Left ventricle myocardium inferior (tissue), 1 donor: ENCODE data around the gene CYP19A1. TPM values are rescaled to one million over a fixed set of nuclear protein-coding genes. Genes with fewer than 3 reads are reported as not detected.

Experiments used
- DNase-seq: peaks from one replicate; pipeline ENCODE4 v3.0.0-alpha.2; 2020
- H3K27ac ChIP-seq: fragments of 200-600 bp; replicated peaks from 2 replicates; pipeline ENCODE4 v1.8.0; 2021
- H3K27me3 ChIP-seq: fragments of 200-600 bp; 2 replicates; pipeline ENCODE4 v1.8.0; 2021; ENCODE audit warnings: low read depth
- H3K36me3 ChIP-seq: fragments of 200-600 bp; 2 replicates; pipeline ENCODE4 v1.8.0; 2021
- H3K4me1 ChIP-seq: fragments of 200-600 bp; 2 replicates; pipeline ENCODE4 v1.8.0; 2021
- H3K4me3 ChIP-seq: fragments of 200-600 bp; 2 replicates; pipeline ENCODE4 v1.8.0; 2021; ENCODE audit warnings: mild to moderate bottlenecking, moderate library complexity
- H3K9me3 ChIP-seq: fragments of 200-600 bp; replicated peaks from 2 replicates; pipeline ENCODE4 v1.8.0; 2021
- CTCF ChIP-seq: fragments of 200-600 bp; IDR thresholded peaks from 2 replicates; pipeline ENCODE4 v1.8.0; 2021; ENCODE audit warnings: antibody characterized with exemption, mild to moderate bottlenecking, borderline replicate concordance
- intact Hi-C: fragments of 100-400 bp; cut with micrococcal nuclease; formaldehyde crosslinking; loops from one replicate; pipeline ENCODE4 v1.11.0; 2022
- total RNA-seq: library from RNA; stranded (reverse); fragmentation: NEBNext Ultra II Directional; extraction: Animal tissue kit (Norgen Biotek cat#: 25700); gene quantifications from one replicate; pipeline ENCODE4 v1.2.1, GENCODE V29; 2021
- donor health status: DM: no; HTN: yes; CAD: no; lungs with severe emphysema.

Gene CYP19A1
- total RNA-seq, 1 donor from 2014 or later, result 0.60 TPM

DNA sequence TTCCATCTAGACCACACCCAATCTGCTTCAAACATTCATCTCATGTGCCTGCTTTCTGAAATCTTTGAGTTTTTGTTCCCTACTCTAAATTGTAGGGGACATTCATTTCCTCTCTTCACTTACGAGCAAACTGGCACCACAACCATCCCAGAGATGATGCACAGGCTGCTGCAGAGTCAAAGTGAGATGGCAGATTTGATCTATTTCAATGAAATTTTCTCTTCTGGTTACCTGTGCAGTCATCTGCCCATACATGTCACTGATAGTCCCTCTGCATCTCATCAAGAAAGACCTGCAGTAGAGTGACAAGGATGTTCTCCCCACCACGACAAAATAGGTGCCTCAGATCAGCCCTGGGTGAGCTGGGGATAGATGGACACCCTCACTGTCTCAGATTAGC lies 125.5 kb downstream of the CYP19A1 start:
- no peaks in the 10 kb centered on the region for H3K36me3 ChIP-seq
- peaks cover 6% of the 10 kb centered on the region for H3K27me3 ChIP-seq
- no peaks in the 10 kb centered on the region for H3K9me3 ChIP-seq
- intact Hi-C loops, result no loop called here
- no peak for TF ChIP-seq CTCF
- no peak overlapping the region for H3K27ac ChIP-seq
- H3K4me3 ChIP-seq, result no peak overlapping the region
- no peak for DNase-seq
- no peaks in the 10 kb centered on the region for H3K4me1 ChIP-seq

DNA sequence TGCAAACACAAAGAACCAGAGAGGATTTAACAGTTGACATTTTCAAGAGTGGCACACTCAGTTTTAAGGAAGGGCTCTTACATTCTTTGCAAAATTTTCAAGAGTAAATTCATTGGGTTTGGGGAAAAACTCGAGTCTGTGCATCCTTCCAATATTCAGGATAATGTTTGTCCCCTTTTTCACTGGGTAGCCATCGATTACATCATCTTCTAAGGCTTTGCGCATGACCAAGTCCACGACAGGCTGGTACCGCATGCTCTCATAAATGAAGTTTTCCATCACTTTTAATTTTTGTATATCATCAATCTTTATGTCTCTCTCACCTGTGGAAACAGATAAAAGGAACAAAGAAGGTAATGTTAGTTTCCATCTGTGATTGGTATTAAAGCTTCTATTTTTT lies 126.2 kb downstream of the CYP19A1 start:
- no peaks in the 10 kb centered on the region for H3K4me1 ChIP-seq
- no peak overlapping the region for H3K4me3 ChIP-seq
- no peak for DNase-seq
- H3K9me3 ChIP-seq, result no peaks in the 10 kb centered on the region
- intact Hi-C loops, result no loop called here
- H3K27me3 ChIP-seq, result peaks cover 6% of the 10 kb centered on the region
- H3K27ac ChIP-seq, result no peak overlapping the region
- TF ChIP-seq CTCF, result no peak
- no peaks in the 10 kb centered on the region for H3K36me3 ChIP-seq

- no peak overlapping the region for H3K4me3 ChIP-seq
- no peaks in the 10 kb centered on the region for H3K4me1 ChIP-seq
- TF ChIP-seq CTCF, result no peak
- no peak overlapping the region for H3K27ac ChIP-seq
- intact Hi-C loops, result no loop called here
- H3K36me3 ChIP-seq, result no peaks in the 10 kb centered on the region
- peaks cover 24% of the 10 kb centered on the region for H3K27me3 ChIP-seq
- DNase-seq, result no peak
- H3K9me3 ChIP-seq, result no peaks in the 10 kb centered on the region
Measured at GRCh38 chr15:51205050-51205975, 133.1 kb downstream of the CYP19A1 start.

DNA sequence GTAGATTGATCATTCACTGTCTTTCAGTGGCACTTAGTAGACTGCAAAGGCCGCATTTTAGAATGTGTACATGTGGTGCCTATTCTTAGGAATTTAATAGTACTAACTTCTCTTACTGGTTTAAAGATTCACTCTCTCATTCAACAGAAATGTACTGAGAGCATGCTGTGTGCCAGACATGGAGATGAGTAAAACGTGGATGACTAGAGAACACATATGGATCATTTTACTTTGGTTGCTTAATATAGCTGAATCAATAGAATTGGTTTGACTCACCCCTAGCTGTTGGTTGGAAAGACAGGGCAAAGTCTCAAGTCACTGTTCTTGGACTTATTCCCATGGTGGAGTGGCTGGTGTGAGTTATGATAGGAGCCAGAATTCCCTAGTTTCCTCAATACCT lies 134.6 kb downstream of the CYP19A1 start:
- Histone ChIP-seq H3K27ac (no peak overlapping the region), H3K9me3 (no peaks in the 10 kb centered on the region), H3K27me3 (peaks cover 27% of the 10 kb centered on the region), H3K4me1 (no peaks in the 10 kb centered on the region), H3K4me3 (no peak overlapping the region), H3K36me3 (no peaks in the 10 kb centered on the region)
- intact Hi-C loops, result no loop called here
- DNase-seq, result no peak
- TF ChIP-seq CTCF, result no peak

DNA sequence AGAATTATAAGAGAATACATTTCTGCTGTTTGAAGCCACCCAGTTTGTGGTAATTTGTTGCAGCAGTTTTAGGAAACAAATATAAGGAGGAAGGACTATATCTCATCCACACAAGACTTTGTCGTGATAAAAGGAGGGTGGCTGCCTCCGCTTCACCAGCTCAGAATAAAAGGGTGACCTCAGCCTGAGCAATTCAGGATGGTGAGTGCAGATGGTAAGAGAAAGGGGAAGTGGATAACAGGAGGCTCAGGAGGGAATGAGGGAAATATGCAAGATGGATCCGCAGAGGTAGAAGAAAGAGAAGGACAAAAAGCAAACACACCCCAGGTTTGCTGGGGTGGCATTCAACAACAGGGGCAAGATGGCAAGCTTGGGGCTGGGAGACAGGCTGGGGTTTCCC lies 135.6 kb downstream of the CYP19A1 start:
- no peaks in the 10 kb centered on the region for H3K36me3 ChIP-seq
- H3K27me3 ChIP-seq, result peaks cover 28% of the 10 kb centered on the region
- no peak for TF ChIP-seq CTCF
- no peak for DNase-seq
- intact Hi-C loops, result no loop called here
- H3K9me3 ChIP-seq, result no peaks in the 10 kb centered on the region
- H3K4me1 ChIP-seq, result no peaks in the 10 kb centered on the region
- H3K27ac ChIP-seq, result no peak overlapping the region
- no peak overlapping the region for H3K4me3 ChIP-seq
